ENCODE results near the gene SFXN1.

SFXN1 gene

GRCh38 chr5:175465282-175465681 is 13.1 kb upstream of the SFXN1 start:
- no peak overlapping the region for H3K4me3 ChIP-seq (ENCODE audit: low read depth, low read length)
- no peak for DNase-seq (ENCODE audit: low read depth, low spot score)
- in situ Hi-C loops (cut with HindIII; ENCODE audit: low sequenced_read_pairs): no loop called here
- TF ChIP-seq CTCF (IDR thresholded peaks at IDR 0.05; ENCODE audit: low read depth, low read length): no peak

GRCh38 chr5:175466700-175467318 is 11.6 kb upstream of the SFXN1 start:
- no peak for TF ChIP-seq CTCF (IDR thresholded peaks at IDR 0.05; ENCODE audit: low read depth, low read length)
- no peak overlapping the region for H3K4me3 ChIP-seq (ENCODE audit: low read depth, low read length)
- in situ Hi-C loops (cut with HindIII; ENCODE audit: low sequenced_read_pairs): no loop called here
- no peak for DNase-seq (ENCODE audit: low read depth, low spot score)

GRCh38 chr5:175467983-175468690 is 10.2 kb upstream of the SFXN1 start:
- in situ Hi-C loops (cut with HindIII; ENCODE audit: low sequenced_read_pairs): no loop called here
- no peak for DNase-seq (ENCODE audit: low read depth, low spot score)
- no peak for TF ChIP-seq CTCF (IDR thresholded peaks at IDR 0.05; ENCODE audit: low read depth, low read length)
- no peak overlapping the region for H3K4me3 ChIP-seq (ENCODE audit: low read depth, low read length)

GRCh38 chr5:175468892-175469291 is 9.5 kb upstream of the SFXN1 start:
- no peak overlapping the region for H3K4me3 ChIP-seq (ENCODE audit: low read depth, low read length)
- no peak for DNase-seq (ENCODE audit: low read depth, low spot score)
- no peak for TF ChIP-seq CTCF (IDR thresholded peaks at IDR 0.05; ENCODE audit: low read depth, low read length)
- in situ Hi-C loops (cut with HindIII; ENCODE audit: low sequenced_read_pairs): no loop called here

- in situ Hi-C loops (cut with HindIII; ENCODE audit: low sequenced_read_pairs): no loop called here
- no peak for DNase-seq (ENCODE audit: low read depth, low spot score)
- H3K4me3 ChIP-seq (ENCODE audit: low read depth, low read length): no peak overlapping the region
- TF ChIP-seq CTCF (IDR thresholded peaks at IDR 0.05; ENCODE audit: low read depth, low read length): no peak
Observed at GRCh38 chr5:175469916-175470315, 8.4 kb upstream of the SFXN1 start.

- no peak for DNase-seq (ENCODE audit: low read depth, low spot score)
- TF ChIP-seq CTCF (IDR thresholded peaks at IDR 0.05; ENCODE audit: low read depth, low read length): no peak
- H3K4me3 ChIP-seq (ENCODE audit: low read depth, low read length): no peak overlapping the region
- in situ Hi-C loops (cut with HindIII; ENCODE audit: low sequenced_read_pairs): no loop called here
Observed at GRCh38 chr5:175470781-175471180, 7.6 kb upstream of the SFXN1 start.
